Measurements from ENCODE around the gene NAPB.

Gene NAPB

GRCh38 chr20:23343590-23343989 is 77.7 kb downstream of the NAPB start:
- no peak for FAIRE-seq

- FAIRE-seq = no peak
Observed at GRCh38 chr20:23341073-23341472, 80.2 kb downstream of the NAPB start.

GRCh38 chr20:23340524-23340923 is 80.8 kb downstream of the NAPB start:
- FAIRE-seq = no peak

GRCh38 chr20:23339986-23340385 is 81.3 kb downstream of the NAPB start:
- FAIRE-seq = no peak

DNA sequence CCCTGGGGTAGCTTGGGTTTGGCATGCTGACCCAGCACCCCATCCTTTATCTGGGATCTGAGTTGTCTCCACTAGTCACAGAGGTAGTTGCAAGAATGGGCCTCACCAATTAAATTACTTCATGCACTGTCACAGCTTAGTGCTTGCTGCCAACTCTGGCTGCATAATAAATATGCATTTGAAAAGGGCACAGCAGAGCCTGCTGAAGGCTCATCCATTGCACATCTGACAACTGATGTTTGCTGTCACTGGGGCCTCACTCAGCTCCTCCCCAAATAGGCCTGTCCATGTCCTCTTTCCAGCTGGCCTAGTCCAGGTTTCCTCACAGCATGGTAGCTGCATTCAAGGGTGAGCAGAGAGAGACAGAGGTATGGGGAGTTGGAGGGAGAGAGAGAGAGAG is 84.0 kb downstream of the NAPB start:
- FAIRE-seq = no peak

DNA sequence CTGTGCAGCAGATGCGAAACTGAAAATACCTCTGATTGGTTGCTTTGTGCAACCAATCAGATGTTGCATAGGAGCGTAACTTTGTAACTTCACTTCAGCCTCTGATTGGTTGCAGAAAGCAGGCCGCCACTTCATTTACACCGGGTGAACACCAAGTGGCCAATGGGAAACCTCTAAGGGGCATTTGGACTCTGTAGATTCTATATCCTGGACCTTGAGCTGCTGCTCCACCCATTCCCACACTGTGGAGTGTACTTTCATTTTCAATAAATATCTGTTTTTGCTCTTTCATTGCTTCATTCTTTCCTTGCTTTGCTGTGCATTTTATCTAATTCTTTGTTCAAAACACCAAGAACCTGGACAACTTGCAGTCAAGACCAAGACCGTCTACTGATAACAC is 84.8 kb downstream of the NAPB start:
- FAIRE-seq = no peak

- FAIRE-seq = no peak
Observed at GRCh38 chr20:23335521-23335920, 85.8 kb downstream of the NAPB start.

DNA sequence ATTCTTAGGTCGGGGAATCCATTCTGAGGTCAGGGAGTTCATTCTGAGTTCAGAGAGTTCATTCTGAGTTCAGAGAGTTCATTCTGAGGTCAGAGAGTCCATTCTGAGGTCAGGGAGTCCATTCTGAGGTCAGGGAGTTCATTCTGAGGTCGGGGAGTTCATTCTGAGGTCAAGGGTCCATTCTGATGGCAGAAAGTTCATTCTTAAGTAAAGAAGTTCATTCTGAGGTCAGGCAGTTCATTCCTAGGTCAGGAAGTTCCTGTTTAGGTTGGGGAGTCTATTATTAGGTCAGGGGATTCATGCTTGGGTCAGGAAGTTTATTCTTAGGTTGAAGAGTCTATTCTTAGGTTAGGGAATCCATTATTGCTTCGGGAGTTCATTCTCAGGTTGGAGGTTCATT is 87.2 kb downstream of the NAPB start:
- FAIRE-seq = no peak

- no peak for FAIRE-seq
Observed at GRCh38 chr20:23332467-23332866, 88.8 kb downstream of the NAPB start.

DNA sequence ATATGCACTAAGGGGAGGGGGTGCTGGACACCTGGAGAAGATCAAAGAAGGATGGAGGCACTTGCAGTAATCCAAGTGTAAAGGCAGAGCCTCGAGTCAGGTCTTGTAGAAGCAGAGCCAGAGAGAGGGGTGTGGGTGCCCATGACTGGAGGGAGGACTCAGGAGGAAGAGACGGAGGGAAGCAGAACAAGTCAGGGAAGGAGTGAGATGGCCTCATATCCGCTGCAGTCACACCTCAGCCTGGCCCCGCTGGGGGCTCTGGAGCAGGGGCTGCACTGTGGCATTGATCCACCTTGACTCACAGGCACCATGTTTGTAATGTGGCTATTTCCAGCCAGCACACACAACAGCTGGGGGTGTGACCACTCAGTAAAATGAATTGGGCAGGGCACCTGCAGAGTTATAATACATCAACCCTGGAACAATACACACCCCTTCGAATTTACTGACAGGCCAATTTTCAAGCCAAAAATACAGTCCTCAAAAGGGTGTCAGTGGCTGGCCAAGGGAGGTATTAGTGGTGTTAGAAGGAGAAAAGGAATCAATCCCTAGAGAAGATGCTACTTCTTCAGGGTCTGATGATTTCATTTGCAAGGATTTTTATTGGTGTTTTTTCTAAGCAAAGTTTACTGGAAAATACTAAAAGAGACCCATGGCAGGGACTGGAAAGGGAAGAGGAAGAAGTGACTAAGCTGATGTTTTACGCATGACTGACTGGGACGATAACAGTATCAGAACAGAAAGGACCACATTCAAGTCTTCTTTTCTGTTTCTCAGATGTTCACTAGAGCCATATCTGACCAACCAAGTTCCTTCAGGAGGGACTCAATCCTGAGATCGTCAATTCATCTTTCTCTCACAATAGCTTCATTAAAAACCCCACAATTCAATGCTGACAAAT is 89.6 kb downstream of the NAPB start:
- FAIRE-seq = no peak

GRCh38 chr20:23327617-23328333 is 93.5 kb downstream of the NAPB start:
- FAIRE-seq = no peak

- no peak for FAIRE-seq
Observed at GRCh38 chr20:23326774-23327173, 94.5 kb downstream of the NAPB start.

DNA sequence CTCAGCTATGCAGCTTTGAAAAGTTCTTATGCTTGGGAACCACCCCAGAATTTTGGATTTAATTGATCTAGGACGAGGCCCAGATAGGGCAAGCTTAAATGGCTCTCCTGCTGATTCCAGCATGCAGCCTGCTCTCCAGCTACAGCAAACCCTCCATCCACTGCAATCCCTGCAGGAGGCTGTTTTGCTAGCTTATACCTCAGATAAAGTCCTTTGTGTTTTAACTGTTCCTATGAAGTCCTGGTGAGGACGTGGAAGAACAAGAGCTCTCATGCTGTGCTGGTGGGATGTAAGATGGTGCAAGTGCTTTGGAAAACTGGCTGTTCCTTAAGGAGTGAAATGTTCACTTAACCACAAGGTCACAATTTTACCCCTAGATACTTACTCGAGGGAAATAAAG is 96.2 kb downstream of the NAPB start:
- no peak for FAIRE-seq
